CD4-positive, alpha-beta T cell treated with Interleukin-4 for 1 hour (primary cell): Measurements from ENCODE around the gene CARD19.

Source experiments
- DNase-seq, 2 donors: peaks; one replicate each; pipeline ENCODE4 v3.0.0-alpha.2; 2020 to 2022

The CARD19 gene

DNA sequence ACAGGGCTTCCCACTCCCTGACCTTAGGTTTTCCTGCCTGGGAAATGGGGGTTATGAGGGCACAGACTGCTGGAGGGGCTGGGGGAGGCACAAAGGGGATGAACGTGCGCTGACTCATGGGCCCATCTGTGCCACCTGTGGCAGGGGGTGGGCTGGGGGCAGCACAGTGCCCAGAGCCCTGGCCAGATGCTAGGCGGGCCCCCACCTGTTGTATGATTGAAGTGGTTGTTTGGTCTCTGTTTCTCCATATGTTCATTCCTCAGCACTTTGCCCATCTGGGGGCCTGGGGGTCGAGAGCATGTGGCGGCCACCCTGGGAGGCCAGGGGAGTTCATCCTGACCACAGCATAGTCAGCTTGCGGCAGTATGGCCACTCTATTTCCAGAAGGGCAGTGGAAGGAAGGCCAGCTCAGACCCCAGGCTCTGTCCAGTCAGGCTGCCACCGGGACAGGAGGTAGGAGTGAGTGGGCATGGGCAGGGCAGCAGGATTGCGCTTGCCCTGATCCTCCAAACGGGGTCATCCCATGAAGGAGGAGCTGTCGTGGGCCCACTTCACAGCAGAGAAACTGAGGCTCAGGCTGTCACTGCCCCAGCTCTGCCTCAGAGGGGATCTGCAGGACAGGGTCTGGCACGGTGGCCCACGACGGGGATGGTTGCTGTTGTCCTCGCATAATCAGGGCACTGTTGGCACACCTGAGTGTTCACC, 38.9 kb downstream of the CARD19 start:
- DNase-seq, result no peak

DNA sequence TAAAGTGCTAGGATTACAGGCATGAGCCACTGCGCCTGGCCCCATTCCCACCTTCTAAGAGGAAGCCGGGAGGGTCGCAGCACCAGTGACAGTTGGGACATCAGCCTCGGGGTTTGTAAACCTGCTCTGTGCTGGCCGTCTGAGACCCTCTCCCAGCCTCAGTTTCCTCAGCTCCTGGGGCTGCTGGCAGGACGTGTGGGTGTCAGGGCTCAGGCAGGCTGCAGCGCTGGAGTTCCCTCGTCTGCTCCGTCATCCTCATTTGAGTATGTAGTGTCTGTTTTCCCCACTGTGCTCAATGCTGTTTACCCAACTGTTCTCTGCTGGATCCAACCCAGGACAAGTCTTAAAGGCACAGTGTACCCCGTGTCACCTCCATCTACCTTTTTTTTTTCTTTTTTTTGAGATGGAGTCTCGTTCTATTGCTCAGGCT, 40.0 kb downstream of the CARD19 start:
- no peak for DNase-seq

DNA sequence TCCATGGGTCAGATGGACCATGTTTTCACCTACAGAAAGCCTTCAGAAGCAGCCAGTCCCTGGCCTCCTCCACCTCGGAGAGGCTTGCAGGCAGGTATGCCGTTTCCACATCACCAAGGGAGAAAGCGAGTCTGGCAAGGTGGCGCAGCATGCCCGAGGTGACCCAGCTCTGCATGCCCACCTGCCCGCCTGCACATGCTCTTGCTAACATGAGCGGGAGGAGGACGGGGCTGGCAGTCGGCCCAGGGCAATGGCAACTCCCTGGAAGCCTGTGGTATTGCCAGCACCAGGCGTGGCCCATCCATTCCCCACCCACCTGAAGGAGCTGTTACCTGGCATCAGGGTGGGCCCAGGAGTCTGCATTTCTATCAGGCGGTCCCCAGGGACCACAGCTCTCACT, 41.3 kb downstream of the CARD19 start:
- DNase-seq, result no peak

DNA sequence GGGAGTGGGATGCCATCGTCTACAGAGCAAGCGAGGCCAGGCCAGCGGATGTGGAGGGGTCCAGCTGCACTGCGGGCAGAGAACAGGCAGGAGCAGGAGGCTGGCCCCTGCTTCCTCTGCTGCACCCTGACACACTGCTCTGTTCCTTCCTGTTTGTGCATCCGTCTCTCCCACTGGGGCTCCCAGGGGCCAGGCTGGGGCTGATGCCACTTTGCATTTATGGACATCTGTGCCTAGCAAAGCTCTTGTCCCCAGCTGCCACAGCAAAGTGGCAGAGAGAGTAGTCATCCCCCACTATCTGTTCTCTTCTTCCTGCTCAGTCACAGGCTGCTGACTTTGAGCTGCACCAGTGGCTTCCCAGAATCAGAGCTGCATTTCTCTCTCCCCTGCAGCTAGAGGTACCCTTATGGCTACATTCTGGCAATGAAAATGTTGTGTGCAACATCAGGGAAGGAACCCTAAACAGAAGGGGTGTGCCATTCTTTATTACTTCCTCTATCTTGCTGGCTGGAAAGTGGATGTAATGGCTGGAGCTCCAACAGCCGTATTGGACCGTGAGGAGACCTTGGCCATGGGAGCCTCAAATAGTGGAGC, 42.3 kb downstream of the CARD19 start:
- DNase-seq, result no peak

DNA sequence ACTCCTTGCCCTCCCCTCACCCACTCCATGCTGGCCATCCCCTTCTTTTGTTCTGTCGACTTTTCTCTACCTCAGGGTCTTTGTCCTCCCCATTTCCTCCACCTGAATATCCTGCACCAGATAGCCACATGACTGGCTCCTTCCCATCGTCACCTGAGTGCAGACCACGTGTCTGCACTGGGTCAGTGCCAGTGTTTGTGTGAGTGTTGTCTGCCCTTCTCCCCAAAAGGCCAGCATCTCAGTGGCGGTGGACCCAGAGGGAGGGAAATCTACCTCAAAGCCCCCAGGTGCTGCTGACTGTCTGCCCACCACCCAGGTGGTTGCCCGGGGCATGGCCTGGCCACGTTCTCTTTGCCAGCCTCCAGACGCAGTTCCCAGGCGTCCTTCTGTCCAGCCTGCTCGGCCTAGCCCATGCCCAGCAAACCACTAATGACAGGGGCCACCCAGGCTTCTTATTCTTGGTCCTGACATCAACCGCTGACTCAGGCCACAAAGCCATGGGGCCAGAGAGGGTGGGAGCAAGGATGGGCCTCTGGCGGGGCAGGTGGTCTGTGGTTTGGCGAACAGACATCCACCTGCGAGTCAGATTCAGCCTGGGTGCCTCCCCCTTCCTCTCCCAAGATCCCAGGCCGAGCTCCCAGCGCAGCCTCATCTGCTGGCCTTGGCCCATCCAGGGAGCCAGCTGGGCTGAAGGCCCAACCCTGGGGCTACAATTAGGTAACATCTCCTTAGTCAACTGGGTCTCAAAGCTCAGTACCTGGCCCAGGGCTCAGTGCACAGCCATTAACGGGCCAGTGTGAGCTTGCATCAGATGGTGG, 43.6 kb downstream of the CARD19 start:
- no peak for DNase-seq

DNA sequence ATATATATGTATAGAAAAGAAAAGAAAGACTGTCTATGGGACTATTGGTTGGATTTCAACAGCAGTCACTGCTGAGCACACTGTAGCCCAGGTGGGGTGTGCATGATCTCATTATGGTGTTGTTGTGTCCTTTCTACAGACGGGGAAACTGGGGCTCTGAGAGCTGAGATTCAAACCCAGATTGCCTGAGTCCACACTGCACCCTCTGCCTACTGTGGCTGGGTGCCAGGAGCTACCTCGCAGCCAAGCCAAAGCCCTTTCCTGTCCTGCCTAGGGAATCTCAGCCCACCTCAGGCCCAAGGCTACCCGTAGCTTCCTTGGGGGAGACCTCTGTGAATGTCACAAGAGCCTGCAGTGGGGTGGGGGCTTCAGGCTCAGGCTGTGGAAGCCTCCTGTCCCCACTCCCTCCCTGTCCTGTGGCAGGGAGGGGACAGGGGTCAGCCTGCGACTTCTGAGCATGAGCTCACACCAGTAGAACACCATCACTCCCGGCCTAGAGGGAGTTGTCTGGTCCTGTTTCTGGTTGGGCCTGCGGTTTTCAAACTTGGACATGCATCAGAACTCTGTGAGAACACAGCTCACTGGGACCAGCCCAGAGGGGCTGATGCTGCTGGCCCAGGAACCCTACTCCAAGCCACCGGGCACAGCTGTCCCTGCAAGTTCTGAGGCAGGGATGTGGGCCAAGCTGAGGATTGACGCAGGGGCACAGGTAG, 45.9 kb downstream of the CARD19 start:
- no peak for DNase-seq

DNA sequence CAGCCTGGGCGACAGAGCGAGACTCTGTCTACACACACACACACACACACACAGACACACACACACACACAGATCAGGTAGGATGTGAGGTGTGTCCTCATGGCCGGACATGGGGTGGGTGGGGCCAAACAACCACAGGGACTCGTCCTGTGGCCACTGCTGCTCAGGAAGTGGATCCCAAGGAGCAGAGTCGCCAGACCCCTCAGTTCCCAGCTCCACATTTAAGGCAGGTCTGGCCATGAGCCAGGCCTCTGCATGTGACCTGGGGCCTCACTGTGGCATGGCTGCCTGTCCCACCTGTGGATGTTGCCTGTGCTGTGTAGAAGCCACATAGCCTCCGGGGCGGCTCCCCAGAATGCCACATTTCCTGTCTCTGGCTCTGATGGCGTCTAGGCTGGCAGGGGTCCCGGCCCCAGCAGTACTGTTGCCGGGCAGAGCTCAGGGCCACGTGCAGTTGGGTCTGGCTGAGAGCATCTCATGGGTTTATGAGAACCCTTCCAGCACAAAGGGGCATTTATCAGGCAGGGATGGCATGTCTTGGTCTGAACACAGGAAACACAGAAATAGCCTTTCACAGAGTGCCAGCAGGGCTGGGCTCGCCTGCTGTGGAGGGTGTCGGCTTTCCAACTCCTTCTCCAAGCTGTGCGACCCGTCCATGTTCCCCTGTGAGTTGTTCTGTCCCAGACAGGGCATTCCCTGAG, 48.0 kb downstream of the CARD19 start:
- peak; percentile 68 to 76 for DNase-seq

DNA sequence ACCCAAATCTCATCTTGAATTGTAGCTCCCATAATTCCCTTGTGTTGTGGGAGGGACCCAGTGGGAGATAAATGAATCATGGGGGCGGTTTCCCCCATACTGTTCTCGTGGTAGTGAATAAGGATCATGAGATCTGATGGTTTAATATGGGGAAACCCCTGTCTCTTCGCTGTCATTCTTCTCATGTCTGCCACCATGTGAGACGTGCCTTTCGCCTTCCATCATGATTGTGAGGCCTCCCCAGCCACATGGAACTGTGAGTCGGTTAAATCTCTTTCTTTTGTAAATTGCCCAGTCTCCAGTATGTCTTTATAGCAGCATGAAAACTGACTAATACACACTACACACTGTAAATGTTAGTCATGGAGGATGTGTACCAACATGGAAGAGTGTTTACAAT, 50.7 kb downstream of the CARD19 start:
- DNase-seq, result peak in 1 of 2 donors; percentile 36

DNA sequence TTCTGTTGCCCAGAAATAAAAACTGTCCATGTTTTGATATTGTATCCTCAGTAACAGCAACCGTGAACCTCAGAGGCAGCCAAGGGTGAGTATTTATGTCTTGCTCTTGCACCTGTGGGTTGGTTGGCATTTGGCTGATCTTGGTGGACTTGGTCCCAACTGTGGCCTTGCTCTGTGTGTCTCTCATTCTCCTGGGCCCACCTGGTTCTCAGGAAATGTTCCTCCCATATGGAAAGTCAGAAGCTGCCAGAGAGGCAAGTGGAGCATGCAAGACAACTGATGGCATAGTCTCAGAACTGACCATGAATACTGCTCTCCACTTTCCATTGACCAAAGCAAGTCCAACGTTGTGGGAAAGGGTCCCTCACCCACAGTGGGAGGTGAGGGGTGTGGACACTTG, 51.6 kb downstream of the CARD19 start:
- no peak for DNase-seq

DNA sequence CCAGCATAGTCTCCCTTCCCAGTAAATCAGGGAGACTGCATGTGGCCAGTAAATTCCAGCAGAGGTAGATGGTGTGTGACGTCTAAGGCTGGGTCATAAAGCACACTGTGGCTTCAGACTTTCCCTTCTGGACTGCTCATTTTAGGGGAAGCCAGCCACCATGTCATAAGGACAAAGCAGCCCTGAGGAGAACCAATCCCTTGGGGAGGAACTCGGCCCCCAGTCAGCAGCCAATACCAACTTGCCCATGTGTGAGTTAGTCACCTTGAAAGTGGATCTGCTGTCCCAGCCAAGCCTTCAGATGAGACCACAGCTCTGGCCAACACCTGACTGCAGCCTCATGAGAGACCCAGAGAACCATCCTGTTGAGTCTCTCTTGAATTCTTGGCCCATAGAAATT, 52.7 kb downstream of the CARD19 start:
- no peak for DNase-seq

DNA sequence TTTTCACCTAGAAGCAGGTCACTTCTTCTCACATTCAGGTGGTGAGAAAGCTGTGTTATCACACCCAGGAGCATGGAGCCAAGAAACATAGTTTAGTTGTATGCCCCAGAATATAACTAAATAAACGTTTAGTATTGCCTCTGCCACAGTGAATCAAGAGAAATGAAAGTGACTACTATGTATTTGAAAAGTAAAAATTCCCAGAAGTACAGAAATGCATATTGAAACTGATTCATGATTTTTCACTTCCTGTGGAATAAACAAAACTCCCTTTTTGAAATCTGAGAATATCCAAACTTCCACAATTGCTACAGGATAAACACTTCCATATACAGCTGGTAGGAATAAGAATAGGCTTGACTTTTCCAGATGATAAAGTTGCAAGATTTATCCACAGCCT, 53.3 kb downstream of the CARD19 start:
- no peak for DNase-seq

DNA sequence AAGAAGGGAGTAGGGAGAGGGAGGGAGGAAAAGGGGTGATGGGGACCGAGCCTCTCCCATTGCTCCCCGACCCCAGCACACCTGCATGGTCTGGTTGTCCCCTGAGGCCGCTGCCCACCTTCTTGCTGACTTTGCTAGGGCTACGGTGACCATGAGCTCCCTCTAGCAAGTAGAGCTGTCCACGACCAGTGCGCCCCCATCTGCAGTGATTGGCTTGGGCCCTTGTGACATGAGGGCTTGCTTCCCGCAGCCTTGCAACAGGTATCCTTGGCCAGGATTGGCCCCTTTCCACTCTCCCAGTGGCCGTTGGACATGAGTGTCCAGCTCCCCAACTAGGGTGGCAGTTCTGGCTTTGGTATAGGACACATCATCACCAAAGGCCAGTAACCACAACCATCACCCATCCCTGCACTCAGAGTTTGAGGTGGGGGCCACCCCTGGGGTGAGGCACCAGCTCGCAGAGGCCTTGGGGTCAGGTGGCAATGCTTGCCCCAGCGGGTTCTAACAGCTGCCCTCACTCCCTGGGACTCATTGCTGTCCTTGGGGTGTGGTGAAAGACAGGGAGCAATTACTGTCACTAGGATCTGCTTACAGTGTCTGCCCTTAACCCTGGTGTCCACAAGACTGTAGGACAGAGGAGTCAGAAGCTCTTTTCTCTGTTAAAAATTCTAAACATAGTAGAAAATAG, 55.2 kb downstream of the CARD19 start:
- no peak for DNase-seq

DNA sequence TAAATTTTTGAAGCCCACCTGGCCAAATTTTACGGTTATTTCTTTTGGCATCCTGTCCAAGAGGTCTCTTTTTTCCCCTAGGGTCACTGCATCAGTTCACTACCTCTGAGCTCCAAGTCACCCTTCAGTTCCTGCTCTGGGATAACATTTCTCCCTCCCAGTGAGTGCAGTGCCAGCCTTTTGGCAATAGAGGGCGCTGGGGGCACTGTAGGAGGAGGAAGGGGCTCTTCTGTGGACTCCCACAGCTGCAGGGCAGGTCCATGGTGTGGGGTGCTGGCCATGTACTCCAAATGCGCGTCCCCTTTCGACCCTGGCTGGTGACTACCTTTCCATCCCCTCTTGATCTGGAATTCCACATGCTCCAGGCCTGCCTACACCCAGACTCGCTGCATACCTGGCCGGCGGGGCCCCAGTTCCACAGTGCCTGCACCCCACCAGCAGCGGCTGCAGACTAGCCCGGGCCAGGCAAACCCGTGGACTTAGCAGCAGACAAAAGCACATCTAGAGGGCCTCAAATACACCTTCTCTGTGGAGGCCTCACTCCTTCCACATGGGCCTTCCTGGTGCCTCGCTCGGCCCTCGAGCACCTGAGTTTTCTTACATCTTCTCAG, 58.4 kb downstream of the CARD19 start:
- peak; percentile 41 to 48 for DNase-seq

DNA sequence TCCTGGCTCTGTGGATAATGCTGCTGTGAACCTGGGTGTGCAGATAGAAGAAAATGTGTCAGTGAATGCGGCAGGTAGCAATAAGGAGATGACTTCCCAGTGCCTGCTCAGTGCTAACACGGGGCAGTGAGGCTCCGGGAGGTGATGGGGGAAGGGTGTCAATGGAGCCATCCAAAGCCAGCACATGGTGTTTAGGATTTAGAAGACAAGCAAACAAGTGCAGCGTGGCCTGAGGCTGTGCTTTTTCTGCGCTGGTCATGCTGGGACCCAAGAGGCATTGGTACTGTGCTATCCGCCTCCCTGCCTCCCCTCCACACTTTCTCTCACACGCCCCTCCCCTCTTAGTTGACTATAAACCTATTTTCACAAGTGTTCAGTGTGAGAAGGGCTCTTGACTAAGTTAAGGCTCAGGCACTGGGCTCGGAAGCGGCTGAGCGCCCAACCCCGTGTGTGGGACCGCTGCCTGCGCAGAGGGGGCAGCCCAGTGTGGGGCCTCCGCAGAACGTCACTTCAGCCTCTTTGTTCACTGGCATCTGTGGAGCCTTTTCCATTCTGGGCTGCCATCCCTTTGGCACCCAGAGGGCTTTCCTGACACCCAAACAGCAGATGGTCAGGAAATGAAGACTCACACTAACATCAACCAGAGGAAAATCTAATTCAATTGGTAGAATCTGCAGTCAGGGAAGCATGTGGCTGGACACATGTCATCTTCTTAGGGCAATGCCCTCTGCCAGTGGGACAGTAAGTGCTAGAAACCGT, 59.9 kb downstream of the CARD19 start:
- no peak for DNase-seq

DNA sequence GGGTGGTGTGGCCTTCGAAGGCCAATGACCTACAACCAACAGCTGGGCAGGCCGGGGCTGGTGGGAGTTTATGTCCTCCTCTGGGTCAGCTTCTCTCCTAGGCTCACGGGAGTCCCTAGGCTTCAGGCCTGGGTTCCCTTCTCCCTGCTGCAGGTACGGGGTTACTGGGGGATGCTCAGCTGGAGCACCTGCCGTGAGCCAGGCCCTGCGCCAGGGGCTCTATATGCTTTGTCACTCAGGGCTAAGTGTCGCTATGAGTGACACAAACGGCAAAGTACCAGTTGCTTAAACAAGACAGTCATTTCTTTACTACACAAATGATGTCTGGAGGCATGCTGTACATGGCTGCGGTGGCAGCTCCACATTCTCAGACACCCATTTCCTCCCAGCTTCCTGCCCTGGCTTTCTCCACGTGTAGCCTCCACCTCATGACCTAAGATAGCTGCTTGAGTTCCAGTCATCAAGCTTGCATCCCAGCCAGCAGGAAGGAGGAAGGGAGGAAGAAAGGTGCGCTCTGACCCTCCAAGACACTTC, 60.5 kb downstream of the CARD19 start:
- no peak for DNase-seq

DNA sequence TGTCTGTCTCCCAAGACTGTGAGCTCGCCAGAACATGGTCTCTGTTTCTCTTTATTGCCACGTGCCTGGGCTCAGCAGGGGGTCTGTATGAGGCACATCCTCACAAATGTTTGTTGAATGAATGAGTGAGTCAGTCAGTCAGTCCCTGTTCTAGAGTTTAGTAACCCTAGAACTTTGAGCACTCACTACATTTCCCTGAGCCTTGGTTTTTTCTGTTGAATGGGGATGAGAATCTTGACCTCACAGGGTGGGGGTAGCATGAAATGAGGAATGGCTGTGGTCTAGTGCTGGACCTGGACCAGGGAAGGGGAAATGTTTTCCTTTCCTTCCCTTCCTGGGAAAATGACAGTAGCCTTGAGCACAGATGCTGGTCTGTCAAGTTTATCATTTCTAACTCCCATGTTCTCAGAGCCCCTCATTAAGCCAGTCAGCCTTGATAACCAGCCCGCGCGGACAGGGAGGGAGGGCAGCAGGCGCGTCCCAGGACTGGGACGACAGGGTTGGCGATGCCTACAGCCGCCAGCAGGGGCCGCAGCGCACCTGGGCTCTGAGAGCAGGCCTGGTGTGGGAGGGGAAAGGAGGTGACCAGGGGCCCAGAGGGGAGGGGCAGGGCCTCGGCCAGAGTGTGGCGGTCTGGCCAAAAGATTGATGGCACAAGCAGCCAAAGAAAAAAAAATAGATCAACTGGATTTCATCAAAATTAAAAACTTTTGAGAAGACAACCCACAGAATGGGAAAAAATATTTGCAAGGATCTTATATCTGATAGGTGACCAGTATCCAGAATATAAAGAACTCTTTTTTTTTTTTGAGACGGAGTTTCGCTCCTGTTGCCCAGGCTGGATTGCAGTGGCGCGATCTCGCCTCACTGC, 63.8 kb downstream of the CARD19 start:
- peak; percentile 70 to 73 for DNase-seq

DNA sequence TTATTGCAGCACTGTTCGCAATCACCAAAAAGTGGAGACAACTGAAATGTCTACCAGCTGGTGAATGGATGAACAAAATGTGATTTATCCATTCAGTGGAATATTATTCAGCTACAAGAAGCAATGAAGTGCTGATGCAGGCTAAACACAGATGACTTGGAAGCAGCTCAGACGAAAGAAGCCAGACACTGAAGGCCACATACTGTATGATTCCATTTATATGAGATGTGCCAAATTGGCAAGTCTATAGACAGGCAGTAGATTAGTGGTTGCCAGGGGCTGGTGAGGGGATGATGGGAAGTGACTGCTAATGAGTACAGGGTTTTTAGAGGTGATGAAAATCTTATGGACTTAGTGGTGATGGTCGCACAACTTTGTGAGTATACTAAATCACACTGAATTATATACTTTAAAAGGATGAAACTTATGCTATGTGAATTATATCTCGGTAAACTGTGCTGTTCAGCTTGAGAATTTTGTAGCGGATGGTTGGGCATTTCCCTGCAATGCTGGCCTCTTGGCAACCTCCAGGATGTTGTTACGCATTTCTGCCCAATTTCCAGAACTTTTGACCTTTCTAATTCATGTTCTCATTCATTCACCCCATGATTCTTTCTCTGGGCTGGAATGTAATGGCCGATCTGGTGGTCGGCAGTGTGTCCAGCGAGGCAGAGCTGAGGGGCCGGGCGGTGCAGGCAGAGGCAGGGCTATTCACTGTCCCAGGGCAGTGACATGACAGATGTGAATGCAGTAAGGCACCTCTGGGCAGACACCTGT, 66.0 kb downstream of the CARD19 start:
- DNase-seq, result no peak
